HepG2 (cell line): ENCODE results near the gene ENTPD5. TPM values are rescaled to one million over a fixed set of nuclear protein-coding genes. Genes with fewer than 3 reads are reported as not detected.

Experiments used
- ARNT ChIP-seq: fragments of 450-650 bp; IDR thresholded peaks from 2 replicates; pipeline ENCODE4 v1.6.1; 2017
- BRD4 ChIP-seq: sonication (generic); formaldehyde crosslinking; IDR thresholded peaks from 2 replicates; pipeline ENCODE4 v1.4.0; 2020; ENCODE audit warnings: missing genetic modification reagents
- DPF2 ChIP-seq: sonication (generic); formaldehyde crosslinking; IDR thresholded peaks from 2 replicates; pipeline ENCODE4 v1.4.0; 2020; ENCODE audit warnings: mild to moderate bottlenecking, low read depth, missing genetic modification reagents, borderline replicate concordance
- GABPA ChIP-seq, 2 experiments: IDR thresholded peaks; 2 replicates each; pipeline ENCODE4 v1.6.1; 2011 to 2016; ENCODE audit warnings: low read depth in 2 of 2, low read length in 1 of 2, missing biosample characterization in 1 of 2, missing genetic modification characterization in 1 of 2
- GFI1 ChIP-seq: sonication (generic); formaldehyde crosslinking; IDR thresholded peaks from 2 replicates; pipeline ENCODE4 v1.5.0; 2020; ENCODE audit warnings: missing genetic modification reagents, mild to moderate bottlenecking, borderline replicate concordance
- GTF2F1 ChIP-seq: fragments of 150-350 bp; IDR thresholded peaks from 2 replicates; pipeline ENCODE4 v1.6.1; 2014; ENCODE audit warnings: low read length
- HCFC1 ChIP-seq: fragments of 150-350 bp; IDR thresholded peaks from 2 replicates; pipeline ENCODE4 v1.6.1; 2014; ENCODE audit warnings: low read depth, low read length
- IRF9 ChIP-seq: sonication (generic); formaldehyde crosslinking; IDR thresholded peaks from 2 replicates; pipeline ENCODE4 v1.8.0; 2022; ENCODE audit warnings: missing genetic modification reagents, mild to moderate bottlenecking, borderline replicate concordance
- IRX3 ChIP-seq: sonication (generic); formaldehyde crosslinking; IDR thresholded peaks from 2 replicates; pipeline ENCODE4 v1.8.1; 2023; ENCODE audit warnings: mild to moderate bottlenecking, low read depth, missing genetic modification reagents, borderline replicate concordance
- JARID2 ChIP-seq: sonication (generic); formaldehyde crosslinking; IDR thresholded peaks from 2 replicates; pipeline ENCODE4 v1.8.1; 2023; ENCODE audit warnings: missing genetic modification reagents, inconsistent platforms; ENCODE audit not compliant: insufficient replicate concordance
- MXI1 ChIP-seq: IDR thresholded peaks from 3 replicates; pipeline ENCODE4 v1.6.1; 2012; ENCODE audit warnings: low read depth, low read length, inconsistent platforms, borderline replicate concordance
- NKX3-1 ChIP-seq: sonication (generic); formaldehyde crosslinking; IDR thresholded peaks from 2 replicates; pipeline ENCODE4 v1.5.0; 2020; ENCODE audit warnings: missing genetic modification reagents
- PPARG ChIP-seq: conservative IDR thresholded peaks from 2 replicates; pipeline ENCODE4 v1.6.1; 2016; ENCODE audit warnings: missing biosample characterization, missing genetic modification reagents
- RAD21 ChIP-seq: fragments of 450-650 bp; formaldehyde crosslinking; IDR thresholded peaks from 2 replicates; pipeline ENCODE4 v1.5.0; 2020; ENCODE audit warnings: mild to moderate bottlenecking
- SSRP1 ChIP-seq: IDR thresholded peaks from 2 replicates; pipeline ENCODE4 v1.6.1; 2016; ENCODE audit warnings: control low read depth
- TAF1 ChIP-seq: sonication (generic); formaldehyde crosslinking; IDR thresholded peaks from 2 replicates; pipeline ENCODE4 v1.4.0; 2020; ENCODE audit warnings: missing genetic modification reagents
- TFAP4 ChIP-seq: sonication (generic); IDR thresholded peaks from 2 replicates; pipeline ENCODE4 v1.6.1; 2016; ENCODE audit warnings: low read depth, borderline replicate concordance
- ZFP1 ChIP-seq: IDR thresholded peaks from 2 replicates; pipeline ENCODE4 v1.6.1; 2016
- ZNF232 ChIP-seq: sonication (generic); formaldehyde crosslinking; IDR thresholded peaks from 2 replicates; pipeline ENCODE4 v1.4.0; 2020; ENCODE audit warnings: missing genetic modification reagents, borderline replicate concordance
- ZNF333 ChIP-seq: sonication (generic); formaldehyde crosslinking; IDR thresholded peaks from 2 replicates; pipeline ENCODE4 v1.4.0; 2020; ENCODE audit warnings: mild to moderate bottlenecking, missing genetic modification reagents, borderline replicate concordance
- ZNF33A ChIP-seq: sonication (generic); formaldehyde crosslinking; IDR thresholded peaks from 2 replicates; pipeline ENCODE4 v1.5.1; 2020; ENCODE audit warnings: missing genetic modification reagents, mild to moderate bottlenecking, moderate library complexity, borderline replicate concordance
- ZNF34 ChIP-seq: sonication (generic); formaldehyde crosslinking; IDR thresholded peaks from 2 replicates; pipeline ENCODE4 v1.4.0; 2020; ENCODE audit warnings: mild to moderate bottlenecking, missing genetic modification reagents, borderline replicate concordance
- ZNF572 ChIP-seq: sonication (generic); formaldehyde crosslinking; IDR thresholded peaks from 2 replicates; pipeline ENCODE4 v1.5.1; 2020; ENCODE audit warnings: mild to moderate bottlenecking, missing genetic modification reagents
- ZNF781 ChIP-seq: sonication (generic); formaldehyde crosslinking; IDR thresholded peaks from 2 replicates; pipeline ENCODE4 v1.5.1; 2020; ENCODE audit warnings: borderline replicate concordance, mild to moderate bottlenecking, missing genetic modification reagents; ENCODE audit errors: not compliant biosample characterization
- polyA plus RNA-seq, 8 experiments: library from polyadenylated mRNA; depleted of rRNA in 3 of 8; stranded (reverse) in 7 of 8; unstranded in 1 of 8; fragments of >200 nt; fragmentation: Illumina TruSeq in 4 of 8; extraction: Trizol in 4 of 8; gene quantifications; 2 replicates each; pipeline versions ENCODE4 v1.2.1 to v1.2.3, GENCODE V29; 2011 to 2016; ENCODE audit warnings: low read depth in 4 of 8, missing spikeins in 1 of 8, mixed read lengths in 1 of 8; ENCODE audit not compliant: insufficient read depth in 1 of 8
- total RNA-seq, 5 experiments: library from RNA; depleted of rRNA; stranded (reverse); fragments of >200 nt; fragmentation: Illumina TruSeq; extraction: Trizol; gene quantifications; 2 replicates each; pipeline ENCODE4 v1.2.3, GENCODE V29; 2016; ENCODE audit warnings: low read depth in 1 of 5
- TF ChIP-seq, protein P1 (sequence below), 2 experiments: fragments of 450-650 bp in 1 of 2; sonication (generic) in 1 of 2; formaldehyde crosslinking; IDR thresholded peaks; 2 replicates each; pipeline versions ENCODE4 v1.5.0 to v1.8.0; 2020 to 2022; ENCODE audit warnings: mild to moderate bottlenecking in 1 of 2, missing genetic modification reagents in 1 of 2
- TF ChIP-seq, protein P2 (sequence below): sonication (generic); formaldehyde crosslinking; IDR thresholded peaks from 2 replicates; pipeline ENCODE4 v1.8.1; 2022; ENCODE audit warnings: mild to moderate bottlenecking, missing genetic modification reagents

ENTPD5 gene
- total and polyA plus RNA-seq, 2 of the 13 experiments (the other 11 are each of a cell fraction or from before 2014, with no cell fraction given): 33.8 to 43.3 TPM

GRCh38 chr14:73949752-73950734, 69.0 kb downstream of the ENTPD5 start, which contains the start of the genes COQ6 and FAM161B (continued):
- no peak for TF ChIP-seq ZNF34 (CRISPR knock-in tag)
- TF ChIP-seq ZNF33A (CRISPR knock-in tag): no peak
- peak; percentile 60 for TF ChIP-seq RAD21 (CRISPR knock-in tag)
- TF ChIP-seq GTF2F1: no peak
- TF ChIP-seq MXI1: 0 out of 3 replicates have a peak, but pooled peaks have one; percentile 67
- TF ChIP-seq JARID2 (CRISPR knock-in tag): no peak
- 0 out of 2 replicates have a peak, but pooled peaks have one; percentile 75 for TF ChIP-seq BRD4 (CRISPR knock-in tag)
- peak; percentile 91; the same call in 1 of the 2 replicates for TF ChIP-seq IRF9
- TF ChIP-seq DPF2: no peak
- TF ChIP-seq IRX3 (CRISPR knock-in tag): no peak
- no peak for TF ChIP-seq ZNF333 (CRISPR knock-in tag)
- TF ChIP-seq PPARG: peak; percentile 48; the same call in 1 of the 2 replicates
- no peak; the same call in 1 of the 2 replicates for TF ChIP-seq SSRP1 (CRISPR knock-in tag)
- no peak; the same call in 1 of the 2 replicates for TF ChIP-seq HCFC1
- no peak for TF ChIP-seq NKX3-1 (CRISPR knock-in tag)
- 0 out of 2 replicates have a peak, but pooled peaks have one; percentile 75 for TF ChIP-seq ZNF572 (CRISPR knock-in tag)
- TF ChIP-seq, protein P1, sequence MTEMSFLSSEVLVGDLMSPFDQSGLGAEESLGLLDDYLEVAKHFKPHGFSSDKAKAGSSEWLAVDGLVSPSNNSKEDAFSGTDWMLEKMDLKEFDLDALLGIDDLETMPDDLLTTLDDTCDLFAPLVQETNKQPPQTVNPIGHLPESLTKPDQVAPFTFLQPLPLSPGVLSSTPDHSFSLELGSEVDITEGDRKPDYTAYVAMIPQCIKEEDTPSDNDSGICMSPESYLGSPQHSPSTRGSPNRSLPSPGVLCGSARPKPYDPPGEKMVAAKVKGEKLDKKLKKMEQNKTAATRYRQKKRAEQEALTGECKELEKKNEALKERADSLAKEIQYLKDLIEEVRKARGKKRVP (CRISPR knock-in tag; IDR thresholded peaks at IDR 0.05): no peak
- peak; percentile 71 for TF ChIP-seq GABPA (IDR thresholded peaks at IDR 0.05; ENCODE audit: low read depth, low read length)
- TF ChIP-seq GABPA (CRISPR knock-in tag; IDR thresholded peaks at IDR 0.05; ENCODE audit: low read depth): peak; percentile 93
- peak; percentile 94 for TF ChIP-seq TAF1
- no peak for TF ChIP-seq ZNF232 (CRISPR knock-in tag)
- TF ChIP-seq ARNT: no peak
- TF ChIP-seq ZNF781 (CRISPR knock-in tag): no peak
- TF ChIP-seq, protein P2, sequence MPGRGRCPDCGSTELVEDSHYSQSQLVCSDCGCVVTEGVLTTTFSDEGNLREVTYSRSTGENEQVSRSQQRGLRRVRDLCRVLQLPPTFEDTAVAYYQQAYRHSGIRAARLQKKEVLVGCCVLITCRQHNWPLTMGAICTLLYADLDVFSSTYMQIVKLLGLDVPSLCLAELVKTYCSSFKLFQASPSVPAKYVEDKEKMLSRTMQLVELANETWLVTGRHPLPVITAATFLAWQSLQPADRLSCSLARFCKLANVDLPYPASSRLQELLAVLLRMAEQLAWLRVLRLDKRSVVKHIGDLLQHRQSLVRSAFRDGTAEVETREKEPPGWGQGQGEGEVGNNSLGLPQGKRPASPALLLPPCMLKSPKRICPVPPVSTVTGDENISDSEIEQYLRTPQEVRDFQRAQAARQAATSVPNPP (CRISPR knock-in tag): peak; percentile 84; the same call in 1 of the 2 replicates
- no peak; the same call in 1 of the 2 replicates for TF ChIP-seq GFI1
- peak; percentile 79 for TF ChIP-seq TFAP4
- 0 out of 2 replicates have a peak, but pooled peaks have one; percentile 36 for TF ChIP-seq ZFP1 (CRISPR knock-in tag)
